ENCODE measurements around the gene CELF2. TPM values are rescaled to one million over a fixed set of nuclear protein-coding genes. Genes with fewer than 3 reads are reported as not detected.

CELF2 gene
- total and polyA plus RNA-seq, 2 experiments from 2014 or later = 14.4 to 26.5 TPM

GRCh38 chr10:11319990-11320602 lies 302.4 kb downstream of the CELF2 start:
- Histone ChIP-seq H3K27me3 (replicated peaks; ENCODE audit: insufficient read depth) (no peaks in the 10 kb centered on the region), H3K9ac (no peak overlapping the region), H4K20me1 (ENCODE audit: insufficient read depth) (no peaks in the 10 kb centered on the region), H3K4me3 (no peak overlapping the region), H3K27ac (no peak overlapping the region), H3K9me2 (ENCODE audit: insufficient read depth) (no peaks in the 10 kb centered on the region), H3F3A (ENCODE audit: insufficient read depth) (no peaks in the 10 kb centered on the region), H3K4me2 (ENCODE audit: unreplicated experiment) (no peak overlapping the region), H3K79me2 (ENCODE audit: insufficient read depth) (no peaks in the 10 kb centered on the region), H3K36me3 (ENCODE audit: low read depth) (no peaks in the 10 kb centered on the region), H2AFZ (no peak overlapping the region), H3K9me3 (ENCODE audit: low read depth) (no peaks in the 10 kb centered on the region), H3K4me1 (ENCODE audit: insufficient read depth) (no peaks in the 10 kb centered on the region)
- DNase-seq = no peak
- TF ChIP-seq EZH2 (IDR thresholded peaks at IDR 0.05; ENCODE audit: insufficient read depth, poor library complexity, severe bottlenecking) = no peak
- no peak for TF ChIP-seq EZH2phosphoT487 (IDR thresholded peaks at IDR 0.05; ENCODE audit: insufficient read depth, low read depth)
- in situ Hi-C loops (cut with MboI) = no loop called here
- WGBS, 2 experiments (ENCODE audit: low coverage in 1 of 2, low lambda C conversion rate in 2 of 2, missing lambda C conversion rate in 2 of 2) = 73 to 76% methylated on average over 11 of the region's 11 CpGs

- no peak for TF ChIP-seq EZH2phosphoT487 (IDR thresholded peaks at IDR 0.05; ENCODE audit: insufficient read depth, low read depth)
- no peak for TF ChIP-seq EZH2 (IDR thresholded peaks at IDR 0.05; ENCODE audit: insufficient read depth, poor library complexity, severe bottlenecking)
- Histone ChIP-seq H4K20me1 (ENCODE audit: insufficient read depth) (no peaks in the 10 kb centered on the region), H3K9me2 (ENCODE audit: insufficient read depth) (no peaks in the 10 kb centered on the region), H3K9me3 (ENCODE audit: low read depth) (no peaks in the 10 kb centered on the region), H3K79me2 (ENCODE audit: insufficient read depth) (no peaks in the 10 kb centered on the region), H3K4me3 (no peak overlapping the region), H3K9ac (no peak overlapping the region), H3K27ac (no peak overlapping the region), H3K4me1 (ENCODE audit: insufficient read depth) (0 out of 2 replicates have a peak, but pooled peaks cover 1% of the 10 kb centered on the region), H3K4me2 (ENCODE audit: unreplicated experiment) (no peak overlapping the region), H3K36me3 (ENCODE audit: low read depth) (no peaks in the 10 kb centered on the region), H2AFZ (no peak overlapping the region), H3F3A (ENCODE audit: insufficient read depth) (peaks cover 6% of the 10 kb centered on the region; the same call in 1 of the 2 replicates), H3K27me3 (replicated peaks; ENCODE audit: insufficient read depth) (no peaks in the 10 kb centered on the region)
- DNase-seq = no peak
- 88 to 90% methylated on average over 17 of the region's 17 CpGs for WGBS, 2 experiments (ENCODE audit: low coverage in 1 of 2, low lambda C conversion rate in 2 of 2, missing lambda C conversion rate in 2 of 2)
- in situ Hi-C loops (cut with MboI) = no loop called here
Observed at GRCh38 chr10:11320809-11321520, 303.3 kb downstream of the CELF2 start.

- no peak for DNase-seq
- Histone ChIP-seq H4K20me1 (ENCODE audit: insufficient read depth) (no peaks in the 10 kb centered on the region), H3K4me2 (ENCODE audit: unreplicated experiment) (no peak overlapping the region), H3K9ac (no peak overlapping the region), H3K27ac (no peak overlapping the region), H3K36me3 (ENCODE audit: low read depth) (no peaks in the 10 kb centered on the region), H2AFZ (no peak overlapping the region), H3K4me1 (ENCODE audit: insufficient read depth) (0 out of 2 replicates have a peak, but pooled peaks cover 5% of the 10 kb centered on the region), H3K79me2 (ENCODE audit: insufficient read depth) (no peaks in the 10 kb centered on the region), H3F3A (ENCODE audit: insufficient read depth) (peaks cover 6% of the 10 kb centered on the region; the same call in 1 of the 2 replicates), H3K27me3 (replicated peaks; ENCODE audit: insufficient read depth) (no peaks in the 10 kb centered on the region), H3K9me2 (ENCODE audit: insufficient read depth) (no peaks in the 10 kb centered on the region), H3K4me3 (no peak overlapping the region), H3K9me3 (ENCODE audit: low read depth) (no peaks in the 10 kb centered on the region)
- 56% methylated on average over 1 of the region's 1 CpG for WGBS, 2 experiments (ENCODE audit: low coverage in 1 of 2, low lambda C conversion rate in 2 of 2, missing lambda C conversion rate in 2 of 2)
- TF ChIP-seq EZH2phosphoT487 (IDR thresholded peaks at IDR 0.05; ENCODE audit: insufficient read depth, low read depth) = no peak
- TF ChIP-seq EZH2 (IDR thresholded peaks at IDR 0.05; ENCODE audit: insufficient read depth, poor library complexity, severe bottlenecking) = no peak
- in situ Hi-C loops (cut with MboI) = no loop called here
Observed at GRCh38 chr10:11322698-11323097, 305.0 kb downstream of the CELF2 start.

GRCh38 chr10:11324761-11325321 lies 307.2 kb downstream of the CELF2 start:
- Histone ChIP-seq H3K79me2 (ENCODE audit: insufficient read depth) (no peaks in the 10 kb centered on the region), H4K20me1 (ENCODE audit: insufficient read depth) (no peaks in the 10 kb centered on the region), H3K9me2 (ENCODE audit: insufficient read depth) (no peaks in the 10 kb centered on the region), H3K27ac (no peak overlapping the region), H2AFZ (no peak overlapping the region), H3K9me3 (ENCODE audit: low read depth) (no peaks in the 10 kb centered on the region), H3K36me3 (ENCODE audit: low read depth) (no peaks in the 10 kb centered on the region), H3K9ac (no peak overlapping the region), H3K4me3 (no peak overlapping the region), H3K27me3 (replicated peaks; ENCODE audit: insufficient read depth) (no peaks in the 10 kb centered on the region), H3K4me1 (ENCODE audit: insufficient read depth) (peaks cover 11% of the 10 kb centered on the region), H3F3A (ENCODE audit: insufficient read depth) (peaks cover 6% of the 10 kb centered on the region; the same call in 1 of the 2 replicates), H3K4me2 (ENCODE audit: unreplicated experiment) (no peak overlapping the region)
- no peak for DNase-seq
- WGBS, 2 experiments (ENCODE audit: low coverage in 1 of 2, low lambda C conversion rate in 2 of 2, missing lambda C conversion rate in 2 of 2) = 78 to 81% methylated on average over 11 of the region's 11 CpGs
- in situ Hi-C loops (cut with MboI) = no loop called here
- TF ChIP-seq EZH2 (IDR thresholded peaks at IDR 0.05; ENCODE audit: insufficient read depth, poor library complexity, severe bottlenecking) = no peak
- no peak for TF ChIP-seq EZH2phosphoT487 (IDR thresholded peaks at IDR 0.05; ENCODE audit: insufficient read depth, low read depth)

Measured in GM23248 (cell line).